Natural killer cell (primary cell): ENCODE results near the gene CDC42BPG. TPM values are rescaled to one million over a fixed set of nuclear protein-coding genes. Genes with fewer than 3 reads are reported as not detected.

ENCODE experiments used
- ATAC-seq, 3 donors: fragments of 150-1000 bp in 2 of 3; fragments of 200-7000 bp in 1 of 3; cut with Tn5 transposase; 1 replicate in 1 of 3; 2 replicates in 2 of 3; pipeline ENCODE4 v1.10.0; 2021; ENCODE audit warnings: mild to moderate bottlenecking in 2 of 3, moderate library complexity in 2 of 3
- DNase-seq, 2 donors: peaks; one replicate each; pipeline versions ENCODE4 v3.0.0 to v3.0.0-alpha.2; 2013 to 2021; ENCODE audit warnings: mixed read lengths in 1 of 2
- H3K27ac ChIP-seq: one replicate; pipeline ENCODE4 v1.5.1; 2013; ENCODE audit warnings: mild to moderate bottlenecking, low read length
- H3K27me3 ChIP-seq: one replicate; pipeline ENCODE4 v1.6.1; 2013; ENCODE audit warnings: low read length; ENCODE audit not compliant: control insufficient read depth, insufficient read depth
- H3K36me3 ChIP-seq: one replicate; pipeline ENCODE4 v1.6.1; 2013; ENCODE audit warnings: low read length; ENCODE audit not compliant: control insufficient read depth, insufficient read depth
- H3K4me1 ChIP-seq: one replicate; pipeline ENCODE4 v1.6.1; 2013; ENCODE audit warnings: low read length; ENCODE audit not compliant: control insufficient read depth, insufficient read depth
- H3K4me3 ChIP-seq: one replicate; pipeline ENCODE4 v1.5.1; 2013; ENCODE audit warnings: low read length
- H3K9me3 ChIP-seq: one replicate; pipeline ENCODE4 v1.6.1; 2013; ENCODE audit warnings: low read length; ENCODE audit not compliant: control insufficient read depth, insufficient read depth
- H3K27ac Mint-ChIP-seq, 2 donors: one replicate each; pipeline ENCODE4 v1.8.0; 2022; ENCODE audit warnings: mild to moderate bottlenecking in 2 of 2, mixed read lengths in 2 of 2, moderate library complexity in 1 of 2
- H3K27me3 Mint-ChIP-seq, 2 donors: one replicate each; pipeline ENCODE4 v1.8.0; 2022; ENCODE audit warnings: low read depth in 2 of 2, mixed read lengths in 2 of 2
- H3K36me3 Mint-ChIP-seq: one replicate; pipeline ENCODE4 v1.8.0; 2022; ENCODE audit warnings: mixed read lengths
- H3K4me1 Mint-ChIP-seq, 2 donors: one replicate each; pipeline ENCODE4 v1.8.0; 2022; ENCODE audit warnings: mixed read lengths in 2 of 2
- H3K4me3 Mint-ChIP-seq: one replicate; pipeline ENCODE4 v1.8.0; 2022; ENCODE audit warnings: mild to moderate bottlenecking, moderate library complexity, mixed read lengths
- H3K9me3 Mint-ChIP-seq, 2 donors: one replicate each; pipeline ENCODE4 v1.8.0; 2022; ENCODE audit warnings: mixed read lengths in 2 of 2
- WGBS: methylation state at CpG from one replicate; pipeline ENCODE4 v1.1.7; 2013; ENCODE audit warnings: missing lambda C conversion rate; ENCODE audit not compliant: insufficient coverage; 5-methylcytosine and 5-hydroxymethylcytosine counted together
- intact Hi-C: fragments of 100-400 bp; cut with micrococcal nuclease; formaldehyde crosslinking; loops from one replicate; pipeline ENCODE4 v1.14.2; 2022
- total RNA-seq, 4 donors: library from RNA; stranded (reverse); fragments of 120-200 nt in 1 of 4; gene quantifications; one replicate each; pipeline versions ENCODE4 v1.2.3 to v1.2.4, GENCODE V29; 2013 to 2022
- TF ChIP-seq, protein P1 (sequence below): fragments of 200-600 bp; IDR thresholded peaks from one replicate; pipeline ENCODE4 v1.8.0; 2022; ENCODE audit warnings: antibody characterized with exemption

The CDC42BPG gene
- total RNA-seq, 3 donors from 2014 or later (not counting 1 experiment from before 2014, with no cell fraction given) = 8.2 to 12.7 (median 10.7) TPM

DNA sequence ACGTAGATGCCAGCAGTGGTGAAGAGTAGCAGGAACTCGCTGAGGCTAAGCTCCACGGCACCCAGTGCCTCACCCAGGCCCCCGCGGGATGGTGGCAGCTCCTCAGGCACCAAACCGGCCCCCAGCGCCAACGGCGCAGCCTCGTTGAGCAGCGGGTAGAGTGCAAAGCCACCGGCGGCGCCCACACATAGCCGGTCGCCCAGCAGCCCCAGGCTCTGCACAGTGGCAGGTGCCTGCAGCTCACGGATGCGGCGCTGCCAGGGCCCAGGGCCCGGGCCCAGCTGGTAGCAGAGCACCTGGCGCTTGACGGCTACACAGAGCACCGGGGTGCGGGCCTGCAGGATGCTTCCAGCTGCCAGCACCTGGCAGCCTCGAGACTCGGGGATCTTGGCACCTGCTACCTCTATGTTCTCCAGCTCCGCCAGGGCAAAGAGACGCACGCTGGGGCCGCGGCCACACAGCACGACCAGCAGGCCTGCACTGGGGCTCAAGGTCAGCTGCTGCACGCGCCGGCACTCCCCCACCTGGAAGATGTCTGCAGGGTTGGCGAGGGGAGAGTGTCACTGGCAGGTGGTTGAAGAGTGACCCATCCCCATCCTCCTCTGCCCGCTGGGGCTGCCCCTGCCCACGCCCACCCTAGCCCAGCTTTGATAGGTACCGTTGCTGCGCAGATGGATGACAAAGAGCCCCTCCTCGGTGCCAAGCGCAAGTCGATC, 14.8 kb downstream of the CDC42BPG start:
- Histone ChIP-seq H3K4me1 (no peaks in the 10 kb centered on the region), H3K27me3 (no peaks in the 10 kb centered on the region), H3K36me3 (no peaks in the 10 kb centered on the region), H3K27ac (no peak overlapping the region), H3K4me3 (no peak overlapping the region), H3K9me3 (no peaks in the 10 kb centered on the region)
- H3K27ac Mint-ChIP-seq = no peak overlapping the region
- no peak overlapping the region for H3K4me3 Mint-ChIP-seq
- intact Hi-C loops = no loop called here
- ATAC-seq = no peak
- peaks cover 0 to 3% of the 10 kb centered on the region in 2 donors for H3K4me1 Mint-ChIP-seq
- DNase-seq = no peak
- no peaks in the 10 kb centered on the region for H3K36me3 Mint-ChIP-seq
- WGBS = 94% methylated on average over 43 of the region's 43 CpGs
- TF ChIP-seq, protein P1, sequence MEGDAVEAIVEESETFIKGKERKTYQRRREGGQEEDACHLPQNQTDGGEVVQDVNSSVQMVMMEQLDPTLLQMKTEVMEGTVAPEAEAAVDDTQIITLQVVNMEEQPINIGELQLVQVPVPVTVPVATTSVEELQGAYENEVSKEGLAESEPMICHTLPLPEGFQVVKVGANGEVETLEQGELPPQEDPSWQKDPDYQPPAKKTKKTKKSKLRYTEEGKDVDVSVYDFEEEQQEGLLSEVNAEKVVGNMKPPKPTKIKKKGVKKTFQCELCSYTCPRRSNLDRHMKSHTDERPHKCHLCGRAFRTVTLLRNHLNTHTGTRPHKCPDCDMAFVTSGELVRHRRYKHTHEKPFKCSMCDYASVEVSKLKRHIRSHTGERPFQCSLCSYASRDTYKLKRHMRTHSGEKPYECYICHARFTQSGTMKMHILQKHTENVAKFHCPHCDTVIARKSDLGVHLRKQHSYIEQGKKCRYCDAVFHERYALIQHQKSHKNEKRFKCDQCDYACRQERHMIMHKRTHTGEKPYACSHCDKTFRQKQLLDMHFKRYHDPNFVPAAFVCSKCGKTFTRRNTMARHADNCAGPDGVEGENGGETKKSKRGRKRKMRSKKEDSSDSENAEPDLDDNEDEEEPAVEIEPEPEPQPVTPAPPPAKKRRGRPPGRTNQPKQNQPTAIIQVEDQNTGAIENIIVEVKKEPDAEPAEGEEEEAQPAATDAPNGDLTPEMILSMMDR = no peak
- H3K9me3 Mint-ChIP-seq = no peaks in the 10 kb centered on the region
- no peaks in the 10 kb centered on the region for H3K27me3 Mint-ChIP-seq

DNA sequence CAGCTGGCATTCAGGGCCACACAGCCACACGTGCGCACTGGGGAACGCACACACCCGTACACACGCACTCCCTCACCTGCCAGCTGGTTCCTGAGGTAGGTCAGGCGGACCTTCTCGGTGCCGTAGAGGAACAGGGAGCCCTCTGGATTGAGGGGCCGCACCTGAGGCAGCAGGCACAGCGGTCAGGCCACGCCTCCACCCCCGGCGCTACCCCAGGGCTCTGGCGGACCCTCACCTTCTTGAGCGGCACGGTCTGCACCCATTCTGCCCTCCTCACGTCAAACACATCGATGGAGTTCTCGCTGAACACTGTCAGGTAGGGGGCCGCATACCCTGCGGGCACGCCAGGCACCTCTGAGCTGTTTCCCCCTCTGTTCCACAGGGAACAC, 17.0 kb downstream of the CDC42BPG start:
- Mint-ChIP-seq H3K4me3 (no peak overlapping the region), H3K4me1 (peaks cover 0 to 3% of the 10 kb centered on the region in 2 donors), H3K36me3 (no peaks in the 10 kb centered on the region), H3K27me3 (no peaks in the 10 kb centered on the region), H3K27ac (no peak overlapping the region), H3K9me3 (no peaks in the 10 kb centered on the region)
- TF ChIP-seq, protein P1 = no peak
- intact Hi-C loops = no loop called here
- no peaks in the 10 kb centered on the region for H3K27me3 ChIP-seq
- WGBS = 96% methylated on average over 22 of the region's 22 CpGs
- no peaks in the 10 kb centered on the region for H3K36me3 ChIP-seq
- H3K4me1 ChIP-seq = no peaks in the 10 kb centered on the region
- H3K9me3 ChIP-seq = no peaks in the 10 kb centered on the region
- ATAC-seq (no peak), DNase-seq (no peak)
- no peak overlapping the region for H3K4me3 ChIP-seq
- H3K27ac ChIP-seq = no peak overlapping the region

DNA sequence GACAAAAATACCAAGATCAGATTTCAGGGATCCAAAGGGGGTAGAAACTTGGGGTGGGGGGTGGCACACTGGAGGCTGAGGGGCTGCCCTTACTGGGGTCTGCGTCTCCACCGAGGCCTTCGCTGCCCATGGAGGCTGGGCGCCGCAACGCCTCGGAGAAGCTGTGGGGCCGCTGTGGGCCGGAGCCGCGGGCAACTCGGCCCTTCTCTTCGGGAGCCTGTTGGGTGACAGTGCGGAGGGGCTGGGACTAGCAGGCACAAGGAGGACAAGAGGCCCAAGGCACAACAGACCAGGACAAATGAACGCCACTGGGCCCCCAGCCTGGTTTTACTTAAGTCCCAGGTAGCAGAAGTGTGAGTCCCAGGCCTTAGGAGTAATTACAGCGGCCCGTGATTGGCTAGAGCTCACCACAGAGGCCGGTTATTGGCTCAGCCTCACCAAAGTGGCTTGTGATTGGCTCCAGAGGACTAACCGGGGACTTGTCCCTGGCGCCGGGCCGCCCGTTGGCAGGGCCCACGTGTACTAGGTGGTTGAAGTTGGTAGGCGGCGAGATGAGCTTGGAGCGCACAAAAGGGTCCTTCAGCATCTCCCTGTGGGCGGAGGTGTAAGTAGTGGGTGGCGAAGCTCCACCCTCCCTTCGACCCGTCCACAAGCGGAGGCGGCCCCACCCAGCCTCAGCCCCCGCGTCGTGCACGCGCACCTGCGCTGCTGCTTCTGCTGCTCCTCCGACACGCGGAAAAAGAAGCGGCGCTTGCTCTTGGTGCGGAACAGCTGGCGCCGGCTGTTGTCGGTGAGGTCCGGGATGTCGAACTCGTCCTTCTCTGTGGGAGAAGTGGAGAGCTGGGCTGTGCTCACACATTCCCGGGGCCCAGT, 17.6 kb downstream of the CDC42BPG start:
- Mint-ChIP-seq H3K27me3 (no peaks in the 10 kb centered on the region), H3K4me1 (peaks cover 0 to 2% of the 10 kb centered on the region in 2 donors), H3K27ac (no peak overlapping the region), H3K36me3 (no peaks in the 10 kb centered on the region), H3K9me3 (no peaks in the 10 kb centered on the region), H3K4me3 (no peak overlapping the region)
- intact Hi-C loops = no loop called here
- no peak for DNase-seq
- ATAC-seq = no peak
- H3K9me3 ChIP-seq = no peaks in the 10 kb centered on the region
- no peaks in the 10 kb centered on the region for H3K27me3 ChIP-seq
- H3K4me3 ChIP-seq = no peak overlapping the region
- no peaks in the 10 kb centered on the region for H3K4me1 ChIP-seq
- TF ChIP-seq, protein P1 = no peak
- H3K27ac ChIP-seq = no peak overlapping the region
- H3K36me3 ChIP-seq = no peaks in the 10 kb centered on the region
- 95% methylated on average over 52 of the region's 52 CpGs for WGBS
